Loucy (cell line): Measurements from ENCODE around the gene BMERB1.

ENCODE experiments used
- H2AFZ ChIP-seq: fragments of 200-600 bp; sonication (generic); 2 replicates; pipeline ENCODE4 v1.6.0; 2016; ENCODE audit warnings: antibody characterized with exemption, mild to moderate bottlenecking, low read length, moderate library complexity
- H3F3A ChIP-seq: fragments of 200-600 bp; 2 replicates; pipeline ENCODE4 v1.6.0; 2016; ENCODE audit warnings: antibody characterized with exemption, low read depth, mild to moderate bottlenecking
- H3K27me3 ChIP-seq: fragments of 200-600 bp; sonication (generic); 2 replicates; pipeline ENCODE4 v1.6.1; 2014; ENCODE audit warnings: low read length, mild to moderate bottlenecking; ENCODE audit not compliant: insufficient read depth, poor library complexity, severe bottlenecking
- H3K36me3 ChIP-seq: fragments of 200-600 bp; sonication (generic); 2 replicates; pipeline ENCODE4 v1.6.1; 2016; ENCODE audit warnings: low read length; ENCODE audit not compliant: insufficient read depth
- H3K4me1 ChIP-seq: fragments of 200-600 bp; sonication (generic); 2 replicates; pipeline ENCODE4 v1.5.1; 2014; ENCODE audit warnings: low read length, mild to moderate bottlenecking; ENCODE audit not compliant: insufficient read depth, poor library complexity, severe bottlenecking
- H3K4me2 ChIP-seq: fragments of 200-600 bp; sonication (generic); 2 replicates; pipeline ENCODE4 v1.6.0; 2014; ENCODE audit warnings: antibody characterized with exemption, low read length, low read depth, mild to moderate bottlenecking; ENCODE audit not compliant: poor library complexity, severe bottlenecking
- H3K4me3 ChIP-seq: fragments of 200-600 bp; sonication (generic); 2 replicates; pipeline ENCODE4 v1.5.1; 2014; ENCODE audit warnings: low read length, mild to moderate bottlenecking, mixed read lengths; ENCODE audit not compliant: poor library complexity, severe bottlenecking
- H3K79me2 ChIP-seq: fragments of 200-600 bp; sonication (generic); 2 replicates; pipeline ENCODE4 v1.6.1; 2014; ENCODE audit warnings: low read length; ENCODE audit not compliant: insufficient read depth
- H3K9ac ChIP-seq: fragments of 200-600 bp; sonication (generic); 2 replicates; pipeline ENCODE4 v1.6.0; 2014; ENCODE audit warnings: mild to moderate bottlenecking, low read depth, low read length, moderate library complexity; ENCODE audit not compliant: poor library complexity, severe bottlenecking
- H3K9me2 ChIP-seq: fragments of 200-600 bp; sonication (generic); replicated peaks from 2 replicates; pipeline ENCODE4 v1.6.1; 2016; ENCODE audit warnings: low read depth, low read length, mixed read lengths
- H3K9me3 ChIP-seq: fragments of 200-600 bp; sonication (generic); 2 replicates; pipeline ENCODE4 v1.6.1; 2014; ENCODE audit warnings: mild to moderate bottlenecking, antibody characterized with exemption, low read length, low read depth; ENCODE audit not compliant: insufficient read depth
- H4K20me1 ChIP-seq: fragments of 200-600 bp; sonication (generic); 2 replicates; pipeline ENCODE4 v1.6.0; 2014; ENCODE audit warnings: antibody characterized with exemption, low read length, mild to moderate bottlenecking; ENCODE audit not compliant: insufficient read depth, poor library complexity, severe bottlenecking
- EZH2phosphoT487 ChIP-seq: fragments of 200-600 bp; IDR thresholded peaks from 2 replicates; pipeline ENCODE4 v1.6.1; 2018; ENCODE audit warnings: antibody characterized with exemption, mild to moderate bottlenecking, moderate library complexity, borderline replicate concordance
- TF ChIP-seq, protein P1 (sequence below): fragments of 200-600 bp; sonication (generic); conservative IDR thresholded peaks from 2 replicates; pipeline ENCODE4 v1.5.1; 2014; ENCODE audit warnings: mild to moderate bottlenecking, antibody characterized with exemption, low read length

Gene BMERB1

GRCh38 chr16:15521758-15522509 lies 87.5 kb downstream of the BMERB1 start:
- no peaks in the 10 kb centered on the region for H3K79me2 ChIP-seq

DNA sequence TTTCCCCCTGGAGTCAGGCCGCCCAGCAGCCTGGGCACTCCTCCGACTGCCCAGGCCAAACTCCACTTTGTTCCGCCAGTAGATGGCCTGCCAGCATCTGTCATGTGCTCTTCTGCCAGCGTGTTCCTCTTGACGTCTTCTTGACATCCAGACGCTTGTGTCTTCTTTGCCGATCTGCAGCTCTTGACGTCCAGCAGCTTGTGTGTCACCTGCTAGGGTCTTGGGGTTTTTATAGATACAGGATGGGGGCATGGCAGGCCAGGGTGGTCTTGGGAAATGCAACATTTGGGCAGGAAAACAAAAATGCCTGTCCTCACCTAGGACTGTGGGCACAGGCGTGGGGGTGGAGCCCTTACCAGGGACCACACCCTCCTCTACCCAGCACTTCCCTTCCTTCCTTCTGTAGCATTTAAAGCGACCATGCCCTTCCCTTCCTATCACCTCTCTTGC lies 88.7 kb downstream of the BMERB1 start:
- H3K4me3 ChIP-seq: no peak overlapping the region
- no peaks in the 10 kb centered on the region for H3K27me3 ChIP-seq
- H3F3A ChIP-seq: no peaks in the 10 kb centered on the region
- no peak overlapping the region for H2AFZ ChIP-seq
- no peaks in the 10 kb centered on the region for H3K4me1 ChIP-seq
- H3K36me3 ChIP-seq: no peaks in the 10 kb centered on the region
- H3K9ac ChIP-seq: no peak overlapping the region
- H3K9me2 ChIP-seq: no peaks in the 10 kb centered on the region
- TF ChIP-seq, protein P1, sequence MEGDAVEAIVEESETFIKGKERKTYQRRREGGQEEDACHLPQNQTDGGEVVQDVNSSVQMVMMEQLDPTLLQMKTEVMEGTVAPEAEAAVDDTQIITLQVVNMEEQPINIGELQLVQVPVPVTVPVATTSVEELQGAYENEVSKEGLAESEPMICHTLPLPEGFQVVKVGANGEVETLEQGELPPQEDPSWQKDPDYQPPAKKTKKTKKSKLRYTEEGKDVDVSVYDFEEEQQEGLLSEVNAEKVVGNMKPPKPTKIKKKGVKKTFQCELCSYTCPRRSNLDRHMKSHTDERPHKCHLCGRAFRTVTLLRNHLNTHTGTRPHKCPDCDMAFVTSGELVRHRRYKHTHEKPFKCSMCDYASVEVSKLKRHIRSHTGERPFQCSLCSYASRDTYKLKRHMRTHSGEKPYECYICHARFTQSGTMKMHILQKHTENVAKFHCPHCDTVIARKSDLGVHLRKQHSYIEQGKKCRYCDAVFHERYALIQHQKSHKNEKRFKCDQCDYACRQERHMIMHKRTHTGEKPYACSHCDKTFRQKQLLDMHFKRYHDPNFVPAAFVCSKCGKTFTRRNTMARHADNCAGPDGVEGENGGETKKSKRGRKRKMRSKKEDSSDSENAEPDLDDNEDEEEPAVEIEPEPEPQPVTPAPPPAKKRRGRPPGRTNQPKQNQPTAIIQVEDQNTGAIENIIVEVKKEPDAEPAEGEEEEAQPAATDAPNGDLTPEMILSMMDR: no peak
- TF ChIP-seq EZH2phosphoT487: no peak
- H4K20me1 ChIP-seq: no peaks in the 10 kb centered on the region
- H3K4me2 ChIP-seq: no peak overlapping the region
- no peaks in the 10 kb centered on the region for H3K9me3 ChIP-seq
- no peaks in the 10 kb centered on the region for H3K79me2 ChIP-seq

More at GRCh38 chr16:15521758-15522509, 87.5 kb downstream of the BMERB1 start:
- Histone ChIP-seq H3K4me1 (no peaks in the 10 kb centered on the region), H3K9ac (no peak overlapping the region), H3K4me3 (no peak overlapping the region), H3F3A (no peaks in the 10 kb centered on the region), H3K27me3 (no peaks in the 10 kb centered on the region), H3K36me3 (no peaks in the 10 kb centered on the region), H4K20me1 (no peaks in the 10 kb centered on the region), H3K9me2 (no peaks in the 10 kb centered on the region), H2AFZ (no peak overlapping the region), H3K9me3 (no peaks in the 10 kb centered on the region), H3K4me2 (no peak overlapping the region)
- no peak for TF ChIP-seq EZH2phosphoT487
- TF ChIP-seq, protein P1: no peak

GRCh38 chr16:15523939-15524338 lies 89.6 kb downstream of the BMERB1 start:
- no peaks in the 10 kb centered on the region for H3K4me1 ChIP-seq

More at GRCh38 chr16:15523939-15524338, 89.6 kb downstream of the BMERB1 start:
- no peak overlapping the region for H3K9ac ChIP-seq
- H3K4me2 ChIP-seq: no peak overlapping the region
- H3K9me3 ChIP-seq: no peaks in the 10 kb centered on the region
- no peak overlapping the region for H3K4me3 ChIP-seq
- no peaks in the 10 kb centered on the region for H4K20me1 ChIP-seq
- no peaks in the 10 kb centered on the region for H3K36me3 ChIP-seq
- no peaks in the 10 kb centered on the region for H3K9me2 ChIP-seq
- H3F3A ChIP-seq: no peaks in the 10 kb centered on the region
- no peaks in the 10 kb centered on the region for H3K79me2 ChIP-seq
- H2AFZ ChIP-seq: no peak overlapping the region
- TF ChIP-seq EZH2phosphoT487: no peak
- TF ChIP-seq, protein P1: no peak
- no peaks in the 10 kb centered on the region for H3K27me3 ChIP-seq
